Panc1 (cell line): ENCODE measurements around the gene OXCT1. TPM values are rescaled to one million over a fixed set of nuclear protein-coding genes. Genes with fewer than 3 reads are reported as not detected.

ENCODE experiments used
- ATAC-seq: fragments of 200-7000 bp; cut with Tn5 transposase; 2 replicates; pipeline ENCODE4 v1.9.1; 2020; ENCODE audit warnings: mild to moderate bottlenecking, moderate library complexity
- BruUV-seq: library from RNA; stranded (reverse); fragments of 400-500 nt; replicated peaks from 2 replicates; lab custom pipeline; 2021; lab: Mats Ljungman, UMichigan
- CTCF ChIA-PET: fragments of 300-600 bp; sonication (Branson Sonifier 250); formaldehyde crosslinking; loops from one replicate; lab custom pipeline; 2022; ENCODE audit warnings: antibody characterized with exemption; lab: Charles Lee
- POLR2A ChIA-PET: fragments of 300-600 bp; sonication (Branson Sonifier 250); formaldehyde crosslinking; loops from one replicate; lab custom pipeline; 2022; ENCODE audit warnings: antibody characterized with exemption; lab: Charles Lee
- DNase-seq: peaks from one replicate; pipeline ENCODE4 v3.0.0-alpha.2; 2010; ENCODE audit warnings: low read depth, low spot score
- H3K27ac ChIP-seq: 2 replicates; pipeline ENCODE4 v1.5.1; 2011; ENCODE audit warnings: mild to moderate bottlenecking, low read length, inconsistent platforms
- H3K27me3 ChIP-seq: fragments of 200-500 bp; sonication (Bioruptor generic); 2 replicates; pipeline ENCODE4 v1.6.0; 2014; ENCODE audit warnings: low read length, inconsistent platforms; ENCODE audit not compliant: control insufficient read depth, insufficient read depth
- H3K36me3 ChIP-seq: fragments of 200-500 bp; sonication (Bioruptor generic); 2 replicates; pipeline ENCODE4 v1.5.1; 2014; ENCODE audit warnings: inconsistent platforms, mild to moderate bottlenecking, low read length, moderate library complexity; ENCODE audit not compliant: control insufficient read depth, insufficient read depth
- H3K4me1 ChIP-seq: 2 replicates; pipeline ENCODE4 v1.5.1; 2011; ENCODE audit warnings: inconsistent platforms, mild to moderate bottlenecking, low read length, moderate library complexity; ENCODE audit not compliant: control insufficient read depth, insufficient read depth
- H3K4me3 ChIP-seq, 2 experiments: 2 replicates each; pipeline ENCODE4 v1.5.1; 2011 to 2012; ENCODE audit warnings: low read depth in 2 of 2, low read length in 2 of 2, mild to moderate bottlenecking in 2 of 2, inconsistent platforms in 1 of 2, moderate library complexity in 1 of 2
- H3K9me3 ChIP-seq: fragments of 200-500 bp; sonication (Bioruptor generic); 2 replicates; pipeline ENCODE4 v1.5.1; 2014; ENCODE audit warnings: low read depth, mild to moderate bottlenecking, inconsistent platforms, low read length, moderate library complexity; ENCODE audit not compliant: control insufficient read depth, insufficient read depth
- CTCF ChIP-seq: fragments of 450-650 bp; IDR thresholded peaks from 2 replicates; pipeline ENCODE4 v1.5.1; 2017; ENCODE audit warnings: mild to moderate bottlenecking
- POLR2AphosphoS5 ChIP-seq: IDR thresholded peaks from 2 replicates; pipeline ENCODE4 v1.6.1; 2012; ENCODE audit warnings: mild to moderate bottlenecking, low read depth, low read length, moderate library complexity
- REST ChIP-seq, 2 experiments: IDR thresholded peaks; 2 replicates each; pipeline ENCODE4 v1.6.1; 2011 to 2012; ENCODE audit warnings: low read depth in 2 of 2, control low read depth in 1 of 2, low read length in 1 of 2, mild to moderate bottlenecking in 1 of 2, moderate library complexity in 1 of 2; ENCODE audit not compliant: insufficient read depth in 1 of 2
- SIN3A ChIP-seq: IDR thresholded peaks from 2 replicates; pipeline ENCODE4 v1.6.1; 2012; ENCODE audit warnings: low read depth, mild to moderate bottlenecking, low read length, moderate library complexity, borderline replicate concordance; ENCODE audit not compliant: insufficient read depth
- TCF7L2 ChIP-seq: IDR thresholded peaks from 2 replicates; pipeline ENCODE4 v1.6.1; 2011; ENCODE audit warnings: mild to moderate bottlenecking, low read depth, low read length, inconsistent platforms
- in situ Hi-C: cut with HindIII; loops from 2 replicates; pipeline ENCODE4 v1.10.0; 2016; ENCODE audit warnings: low sequenced_read_pairs, low pct_unique_long_range_greater_than_20kb
- intact Hi-C: fragments of 100-400 bp; cut with micrococcal nuclease; formaldehyde crosslinking; loops from one replicate; pipeline ENCODE4 v1.10.0; 2022; ENCODE audit not compliant: unreplicated experiment
- total RNA-seq: library from RNA; stranded (reverse); gene quantifications from one replicate; pipeline ENCODE4 v1.2.1, GENCODE V29; 2021; ENCODE audit not compliant: unreplicated experiment

Gene OXCT1
- total RNA-seq, 1 experiment from 2014 or later = 10.5 TPM

GRCh38 chr5:41834506-41834905 lies 35.7 kb downstream of the OXCT1 start:
- ChIA-PET POLR2A (interaction anchor here (0.6 kb wide), 1 partner anchor 1225 kb away, joined by 3 read pairs; no protein-coding TSS in a partner anchor), CTCF (no interaction called here)
- H3K4me3 ChIP-seq = no peak overlapping the region
- no peaks in the 10 kb centered on the region for H3K27me3 ChIP-seq
- intact Hi-C loops (no loop called here), in situ Hi-C loops (no loop called here)
- H3K36me3 ChIP-seq = no peaks in the 10 kb centered on the region
- DNase-seq = no peak
- H3K4me1 ChIP-seq = no peaks in the 10 kb centered on the region
- BruUV-seq = no TSS peak
- no peaks in the 10 kb centered on the region for H3K9me3 ChIP-seq
- TF ChIP-seq SIN3A (no peak), CTCF (no peak), TCF7L2 (no peak), REST (IDR thresholded peaks at IDR 0.05; ENCODE audit: insufficient read depth in 1 of 2, low read depth in 2 of 2, low read length in 1 of 2) (no peak), POLR2AphosphoS5 (no peak)
- H3K27ac ChIP-seq = no peak overlapping the region
- ATAC-seq = no peak

DNA sequence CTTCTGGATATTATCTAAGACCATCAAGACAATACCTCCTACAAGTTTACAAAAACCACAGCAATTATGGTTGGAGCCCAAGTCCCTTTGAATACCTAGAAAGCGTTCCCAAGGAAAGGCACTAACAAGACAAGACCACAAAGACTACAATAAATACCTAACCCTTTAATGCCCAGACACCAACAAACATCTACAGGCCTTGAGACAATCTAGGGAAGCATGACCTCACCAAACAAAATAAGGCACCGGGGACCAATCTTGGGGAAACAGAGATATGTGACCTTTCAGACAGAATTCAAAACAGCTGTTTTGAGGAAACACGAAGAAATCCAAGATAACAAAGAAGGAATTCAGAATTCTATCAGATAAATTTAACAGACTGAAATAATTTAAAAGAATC lies 37.8 kb downstream of the OXCT1 start:
- no peak for TF ChIP-seq TCF7L2
- TF ChIP-seq SIN3A = no peak
- no peak for TF ChIP-seq REST (IDR thresholded peaks at IDR 0.05; ENCODE audit: insufficient read depth in 1 of 2, low read depth in 2 of 2, low read length in 1 of 2)
- no peak for TF ChIP-seq POLR2AphosphoS5
- TF ChIP-seq CTCF = no peak
- intact Hi-C loops (no loop called here), in situ Hi-C loops (no loop called here)
- ATAC-seq (no peak), DNase-seq (no peak)
- H3K27me3 ChIP-seq = no peaks in the 10 kb centered on the region
- BruUV-seq = no TSS peak
- no peaks in the 10 kb centered on the region for H3K9me3 ChIP-seq
- no peaks in the 10 kb centered on the region for H3K36me3 ChIP-seq
- H3K27ac ChIP-seq = no peak overlapping the region
- H3K4me1 ChIP-seq = no peaks in the 10 kb centered on the region
- H3K4me3 ChIP-seq = no peak overlapping the region
- CTCF ChIA-PET = no interaction called here
- POLR2A ChIA-PET = no interaction called here
